Epithelial cell of esophagus (primary cell): ENCODE results near the gene SMTN.
"Not testable (repeated sequence)": the region's sequence is repeated elsewhere in the genome, so short reads cannot be mapped to it uniquely, and the experiment has no call there.

Experiments
- DNase-seq: peaks from one replicate; pipeline ENCODE4 v3.0.0; 2010; ENCODE audit warnings: low read depth
- H3K4me3 ChIP-seq: 2 replicates; pipeline ENCODE4 v1.5.1; 2011; ENCODE audit warnings: mild to moderate bottlenecking, low read length, control low read depth
- CTCF ChIP-seq: IDR thresholded peaks from 2 replicates; pipeline ENCODE4 v1.5.1; 2011; ENCODE audit warnings: low read depth, mild to moderate bottlenecking, low read length, control low read depth, inconsistent platforms; ENCODE audit not compliant: insufficient read depth; ENCODE audit errors: missing control alignments

SMTN gene

GRCh38 chr22:31077681-31078080 is 3.4 kb upstream of the SMTN start:
- no peak overlapping the region for H3K4me3 ChIP-seq
- no peak for DNase-seq
- TF ChIP-seq CTCF: no peak

GRCh38 chr22:31078389-31078788 is 2.7 kb upstream of the SMTN start:
- not testable (repeated sequence) for H3K4me3 ChIP-seq
- DNase-seq: peak; percentile 51

DNA sequence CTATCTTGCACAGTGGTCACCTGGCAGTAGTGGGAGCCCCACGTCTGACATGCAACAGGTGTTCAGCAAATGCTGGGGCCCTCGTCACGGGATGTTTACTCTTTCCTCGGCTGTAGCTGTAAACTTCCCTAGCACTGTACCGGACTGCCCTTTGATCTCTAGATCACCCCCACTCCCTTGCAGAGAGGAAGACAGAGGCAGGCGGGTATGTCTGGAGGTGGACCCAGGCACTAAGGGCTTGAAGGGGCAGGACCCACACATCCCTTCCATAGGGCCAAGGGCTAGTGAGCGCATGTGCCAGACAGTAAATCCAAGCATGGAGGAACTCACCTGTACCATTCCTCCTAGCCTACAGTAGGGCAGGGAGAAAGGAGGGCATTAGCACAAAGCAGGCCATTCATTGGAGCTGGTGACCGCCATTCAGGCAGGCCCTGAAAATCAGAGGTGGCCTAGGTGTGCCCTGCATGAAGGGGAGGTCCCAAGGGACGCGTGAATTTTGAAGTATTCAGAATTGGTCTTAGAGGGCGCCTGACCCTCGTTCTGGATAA is 1.9 kb upstream of the SMTN start:
- H3K4me3 ChIP-seq: no peak overlapping the region
- TF ChIP-seq CTCF: no peak
- no peak for DNase-seq

DNA sequence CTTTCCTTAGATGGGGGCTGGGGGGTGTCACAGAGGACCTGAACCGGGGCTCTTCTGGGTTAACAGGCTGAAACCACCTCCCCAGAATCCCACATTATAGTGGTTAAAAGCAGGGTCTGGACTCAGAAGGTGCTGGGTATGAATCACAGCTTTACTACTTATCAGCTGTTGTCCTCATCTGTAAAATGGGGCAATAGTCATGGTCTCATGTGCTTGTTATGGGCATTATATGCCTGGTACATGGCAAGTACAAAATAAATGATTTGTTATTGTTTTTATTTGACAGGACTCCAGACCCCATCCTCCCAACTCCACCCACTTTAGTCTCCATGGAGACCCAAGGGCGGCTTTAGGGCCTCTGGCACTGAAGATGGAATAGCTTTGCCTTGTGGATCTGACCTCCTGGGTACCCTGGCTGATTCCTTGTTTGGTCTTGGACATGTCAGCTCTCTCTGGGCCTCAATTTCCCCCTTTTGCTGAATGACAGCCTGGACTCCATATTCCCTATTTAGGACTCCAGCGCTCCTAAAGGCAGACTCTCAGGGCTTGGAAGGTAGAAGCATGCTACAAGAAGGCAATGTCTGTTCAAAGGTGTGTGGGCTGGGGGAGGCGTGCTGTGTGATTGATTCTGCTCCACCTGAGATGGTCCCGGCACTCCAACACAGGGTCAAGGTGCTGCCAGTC is 812 bp upstream of the SMTN start:
- no peak for TF ChIP-seq CTCF
- DNase-seq: no peak
- H3K4me3 ChIP-seq: peak overlapping the region; percentile 74

- no peak for TF ChIP-seq CTCF
Measured at GRCh38 chr22:31081963-31082605, 966 bp downstream of the SMTN start.

DNA sequence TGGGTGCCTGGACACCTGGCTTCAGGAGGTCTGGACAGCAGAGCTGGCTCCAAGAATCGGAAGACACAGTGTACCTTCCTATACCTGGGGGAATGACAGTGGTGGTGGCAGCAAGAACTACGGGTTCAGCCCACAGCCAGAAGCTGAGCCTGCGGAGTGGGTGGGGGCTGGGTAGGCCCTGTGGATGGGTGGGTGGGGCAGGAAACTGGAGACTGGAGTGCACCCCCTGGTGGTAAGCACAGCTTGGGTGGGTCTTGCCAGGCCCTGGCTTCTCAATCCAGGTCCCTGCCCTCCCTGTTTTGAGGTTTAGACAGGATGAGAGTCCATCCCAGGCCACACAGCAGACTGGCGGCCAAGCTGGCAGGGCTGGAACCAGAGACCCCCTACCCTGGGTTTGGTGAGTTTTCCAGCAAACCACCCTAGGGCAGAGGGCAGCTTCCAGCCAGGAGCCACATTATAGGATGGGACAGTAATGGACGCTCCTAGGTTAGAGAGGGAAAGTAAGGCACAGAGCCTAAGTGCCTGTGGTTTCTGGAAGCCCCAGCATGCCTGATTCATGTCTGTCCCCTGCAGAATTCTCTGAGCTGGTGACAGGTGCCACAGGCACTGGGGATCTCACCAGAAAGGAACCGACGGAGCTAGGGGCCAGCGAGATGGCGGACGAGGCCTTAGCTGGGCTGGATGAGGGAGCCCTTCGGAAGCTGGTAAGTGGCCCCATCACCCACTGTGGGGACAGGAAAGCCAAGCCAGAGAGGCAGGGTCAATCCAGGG is 1.7 kb downstream of the SMTN start:
- peak overlapping the region; percentile 74 for H3K4me3 ChIP-seq
- peak; percentile 65 for TF ChIP-seq CTCF
- peak; percentile 84 for DNase-seq

More at GRCh38 chr22:31081963-31082605, 966 bp downstream of the SMTN start:
- H3K4me3 ChIP-seq: peak overlapping the region; percentile 74
- peak; percentile 87 for DNase-seq

DNA sequence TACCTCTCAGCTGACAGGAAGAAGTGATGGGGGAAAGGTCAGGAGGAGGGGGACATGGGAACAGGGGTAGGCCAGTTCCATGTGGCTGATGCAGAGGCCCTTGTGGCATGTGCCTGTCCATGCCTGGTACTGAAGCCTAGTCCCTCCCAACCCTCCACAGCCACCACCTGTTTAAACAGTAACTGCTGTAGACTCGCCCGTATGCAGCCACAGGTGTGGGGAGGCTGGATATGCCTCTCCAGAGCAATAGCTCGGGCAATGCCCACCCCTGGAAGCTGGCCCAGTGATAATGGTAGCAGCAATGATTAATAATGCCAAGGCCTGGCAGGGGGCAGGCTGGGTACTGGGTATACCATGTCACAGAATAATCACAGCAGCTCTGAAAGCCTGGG is 2.3 kb downstream of the SMTN start:
- no peak for DNase-seq
- no peak overlapping the region for H3K4me3 ChIP-seq
- TF ChIP-seq CTCF: no peak
